ENCODE measurements around the gene RAB44. TPM values are rescaled to one million over a fixed set of nuclear protein-coding genes. Genes with fewer than 3 reads are reported as not detected.
A peak's percentile ranks its signal among the peaks of the same experiment; 100 is the strongest.

Gene RAB44
- total RNA-seq, 2 donors from 2014 or later, result 0.05 to 0.12 TPM

DNA sequence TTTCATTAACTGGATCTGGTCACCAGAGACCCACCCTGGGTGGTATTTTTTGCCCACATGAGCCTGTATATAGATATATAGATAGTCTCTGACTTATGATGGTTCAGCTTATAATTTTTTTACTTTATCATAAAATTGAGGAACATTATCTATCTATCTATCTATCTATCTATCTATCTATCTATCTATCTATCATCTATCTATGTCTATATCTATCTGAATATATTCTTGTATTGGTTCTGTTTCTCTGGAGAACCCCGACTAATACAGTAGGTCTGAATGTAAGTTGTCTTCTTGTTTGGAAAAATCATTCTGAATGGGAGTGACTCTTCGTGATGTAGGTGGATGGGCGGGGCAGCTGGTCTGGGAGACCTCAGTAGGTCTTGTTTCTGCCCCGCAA lies 32.4 kb upstream of the RAB44 start:
- intact Hi-C loops (cut with DNase I), result no loop called here
- ATAC-seq (no peak), DNase-seq (no peak)

DNA sequence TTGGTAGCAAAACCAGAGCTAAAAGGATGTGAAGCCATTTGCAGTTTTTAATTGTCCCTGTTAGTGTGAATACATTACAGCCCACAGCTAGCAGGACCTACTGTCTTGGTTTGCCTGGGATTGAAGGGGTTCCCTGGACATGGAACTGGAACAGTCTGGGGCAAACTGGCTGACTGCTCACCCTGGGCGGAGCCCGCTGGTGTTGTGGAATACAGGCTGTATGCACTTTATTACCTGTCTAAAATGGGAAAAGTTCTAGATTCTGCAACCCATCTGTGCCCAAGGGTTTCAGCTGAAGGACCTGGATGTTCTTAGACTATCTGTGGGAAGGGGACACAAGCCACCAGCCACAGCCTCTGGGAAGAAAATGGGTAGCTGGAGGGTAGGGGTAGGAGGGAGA lies 31.3 kb upstream of the RAB44 start:
- intact Hi-C loops (cut with DNase I), result no loop called here
- DNase-seq (no peak), ATAC-seq (no peak)

DNA sequence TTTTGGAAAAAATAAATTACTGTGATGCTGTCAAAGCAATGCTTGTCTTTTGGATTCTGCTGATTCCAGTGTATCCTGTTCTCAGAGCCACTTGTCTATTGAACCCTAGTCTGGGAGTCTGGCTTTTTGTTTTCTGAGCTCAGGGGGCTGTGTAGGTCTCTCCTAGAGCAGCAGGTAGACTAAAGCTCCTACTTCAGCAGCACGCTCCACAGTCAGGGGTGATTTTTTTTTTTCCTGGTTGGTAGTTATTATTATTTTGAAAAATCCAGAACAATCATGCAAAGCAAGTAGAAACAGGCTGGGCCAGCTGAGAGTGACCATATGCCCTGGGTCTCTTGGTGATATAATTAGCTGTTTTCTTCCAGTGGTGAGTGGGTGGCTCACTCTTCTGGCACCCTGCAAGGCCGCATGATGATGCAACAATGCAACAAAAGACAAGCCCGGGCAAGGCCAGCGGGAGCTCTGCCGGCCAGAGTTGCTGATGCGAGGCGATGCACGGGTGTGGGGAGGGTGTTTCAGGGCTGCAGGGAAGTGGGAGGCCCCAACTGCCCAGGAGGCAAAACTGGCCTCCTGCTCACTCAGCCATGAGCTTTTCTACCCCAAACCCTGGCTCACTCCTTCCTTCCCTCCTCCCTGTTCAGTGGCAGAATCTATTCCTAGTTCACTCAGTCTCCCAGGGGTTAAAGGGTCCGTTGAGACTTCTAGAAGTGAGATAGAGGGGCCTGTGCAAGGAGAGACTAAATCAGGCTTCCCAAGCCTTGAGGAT lies 30.6 kb upstream of the RAB44 start:
- DNase-seq, result peak; percentile 83
- intact Hi-C loops (cut with DNase I), result no loop called here

DNA sequence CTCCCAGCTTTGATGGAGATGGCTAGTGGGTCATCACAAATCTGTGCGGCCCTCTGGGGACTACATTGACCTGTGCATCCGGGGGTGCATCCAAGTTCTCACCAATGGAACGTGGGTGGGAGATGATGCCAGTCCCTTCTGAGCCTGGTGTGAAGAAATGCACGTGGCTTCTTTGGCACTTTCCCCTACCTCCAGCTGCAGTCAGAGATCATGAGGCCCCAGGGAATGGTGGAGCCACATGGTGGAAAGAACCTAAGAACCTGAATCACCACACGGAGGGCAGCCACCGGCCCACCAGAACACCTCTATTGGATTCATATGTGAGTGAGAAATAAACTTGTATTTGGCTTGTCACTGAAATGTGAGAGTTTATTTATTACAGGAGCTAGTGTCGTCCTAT lies 29.0 kb upstream of the RAB44 start:
- no peak for ATAC-seq
- no peak for DNase-seq
- intact Hi-C loops (cut with DNase I), result no loop called here

More for the DNA sequence above, 30.6 kb upstream of the RAB44 start:
- ATAC-seq, result peak; percentile 92 to 95

DNA sequence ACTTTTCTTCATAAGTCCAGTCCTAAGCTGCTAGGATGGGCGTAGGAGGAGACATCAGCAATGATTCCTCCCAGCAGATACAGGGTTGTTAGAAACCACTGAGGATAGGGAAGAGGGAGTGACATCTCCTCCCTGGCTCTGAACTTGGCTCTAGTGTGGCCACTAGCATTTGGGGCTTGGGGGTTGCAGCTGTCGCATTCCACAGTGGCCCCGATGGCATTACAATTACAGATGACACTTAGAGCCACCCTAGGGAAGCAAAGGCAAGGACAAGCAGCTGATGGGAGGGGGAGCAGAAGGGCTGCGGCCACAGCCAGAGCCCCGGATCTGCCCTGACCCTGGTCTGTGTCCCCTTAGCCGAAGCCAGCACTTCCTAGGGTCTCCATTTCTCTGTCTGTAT lies 28.6 kb upstream of the RAB44 start:
- ATAC-seq, result no peak
- DNase-seq, result no peak
- intact Hi-C loops (cut with DNase I), result no loop called here

DNA sequence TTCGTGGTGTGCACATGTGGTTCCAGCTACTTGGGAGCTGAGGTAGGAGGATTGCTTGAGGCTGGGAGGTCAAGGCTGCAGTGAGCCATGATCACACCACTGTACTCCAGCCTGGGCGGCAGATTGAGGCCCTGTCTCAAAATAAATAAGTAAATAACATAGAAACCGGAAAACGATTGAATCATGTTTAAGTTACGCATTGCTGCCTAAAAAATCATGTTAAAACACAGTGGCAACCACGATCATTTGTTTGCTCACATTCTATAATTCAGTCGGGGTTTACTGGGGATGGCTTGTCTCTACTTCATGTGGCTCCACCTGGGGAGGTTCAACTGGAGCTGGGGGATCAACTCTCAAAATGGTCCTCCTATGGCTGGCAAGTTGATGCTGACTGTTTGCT lies 27.4 kb upstream of the RAB44 start:
- DNase-seq, result no peak
- intact Hi-C loops (cut with DNase I), result no loop called here
- ATAC-seq, result no peak

DNA sequence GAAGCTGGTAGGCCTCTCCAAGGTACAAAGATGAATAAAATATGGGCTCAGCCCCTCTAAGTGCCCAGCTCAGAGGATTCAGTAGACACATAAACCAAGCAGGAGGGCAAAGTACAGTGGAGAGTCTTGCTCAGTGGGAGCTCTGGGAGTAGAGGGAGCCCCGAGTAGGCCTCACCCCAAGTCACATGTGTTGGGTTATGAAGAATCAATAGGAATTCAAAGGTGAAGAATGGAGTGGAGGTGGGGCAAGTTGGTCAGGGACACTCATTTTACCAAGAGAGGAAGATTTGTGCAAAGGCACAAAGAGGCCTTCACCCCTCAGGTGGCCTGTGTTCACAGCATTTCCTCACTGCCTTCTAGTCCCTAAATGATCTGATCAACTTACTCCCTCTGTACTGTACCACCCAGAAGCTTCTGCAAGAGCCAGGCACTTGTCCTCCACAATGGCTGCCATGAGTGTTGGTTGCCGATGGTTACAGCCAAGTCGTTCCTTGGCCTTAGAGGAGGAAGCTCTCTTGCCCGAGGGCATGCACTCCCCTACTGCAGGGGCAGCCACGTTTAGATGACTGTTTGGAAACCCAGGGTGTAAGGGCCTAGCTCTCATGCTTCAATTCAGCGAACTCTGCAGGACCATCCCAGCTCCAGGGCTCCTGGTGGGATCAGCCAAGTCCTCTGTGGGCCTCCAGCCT lies 25.8 kb upstream of the RAB44 start:
- ATAC-seq (no peak), DNase-seq (no peak)
- intact Hi-C loops (cut with DNase I), result no loop called here

DNA sequence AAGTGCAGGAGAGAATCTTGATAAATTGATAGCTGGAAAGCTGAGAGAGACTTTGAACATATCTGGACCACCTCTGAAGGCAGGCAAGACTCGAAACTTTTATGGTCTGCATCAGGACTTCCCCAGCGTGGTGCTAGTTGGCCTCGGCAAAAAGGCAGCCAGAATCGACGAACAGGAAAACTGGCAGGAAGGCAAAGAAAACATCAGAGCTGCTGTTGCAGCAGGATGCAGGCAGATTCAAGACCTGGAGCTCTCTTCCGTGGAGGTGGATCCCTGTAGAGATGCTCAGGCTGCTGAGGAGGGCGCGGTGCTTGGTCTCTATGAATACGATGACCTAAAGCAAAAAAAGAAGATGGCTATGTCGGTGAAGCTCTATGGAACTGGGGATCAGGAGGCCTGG lies 23.7 kb upstream of the RAB44 start:
- no peak for DNase-seq
- intact Hi-C loops (cut with DNase I), result no loop called here
- no peak for ATAC-seq

DNA sequence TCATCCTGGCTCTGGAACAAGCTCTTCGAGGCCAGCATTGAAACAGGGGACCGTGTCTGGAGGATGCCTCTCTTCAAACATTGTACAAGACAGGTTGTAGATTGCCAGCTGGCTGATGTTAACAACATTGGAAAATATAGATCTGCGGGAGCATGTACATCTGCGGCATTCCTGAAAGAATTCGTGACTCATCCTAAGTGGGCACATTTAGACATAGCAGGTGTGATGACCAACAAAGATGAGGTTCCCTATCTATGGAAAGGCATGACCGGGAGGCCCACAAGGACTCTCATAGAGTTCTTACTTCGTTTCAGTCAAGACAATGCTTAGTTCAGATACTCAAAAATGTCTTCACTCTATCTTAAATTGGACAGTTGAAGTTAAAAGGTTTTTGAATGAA lies 22.7 kb upstream of the RAB44 start:
- intact Hi-C loops (cut with DNase I), result no loop called here
- ATAC-seq (no peak), DNase-seq (no peak)

DNA sequence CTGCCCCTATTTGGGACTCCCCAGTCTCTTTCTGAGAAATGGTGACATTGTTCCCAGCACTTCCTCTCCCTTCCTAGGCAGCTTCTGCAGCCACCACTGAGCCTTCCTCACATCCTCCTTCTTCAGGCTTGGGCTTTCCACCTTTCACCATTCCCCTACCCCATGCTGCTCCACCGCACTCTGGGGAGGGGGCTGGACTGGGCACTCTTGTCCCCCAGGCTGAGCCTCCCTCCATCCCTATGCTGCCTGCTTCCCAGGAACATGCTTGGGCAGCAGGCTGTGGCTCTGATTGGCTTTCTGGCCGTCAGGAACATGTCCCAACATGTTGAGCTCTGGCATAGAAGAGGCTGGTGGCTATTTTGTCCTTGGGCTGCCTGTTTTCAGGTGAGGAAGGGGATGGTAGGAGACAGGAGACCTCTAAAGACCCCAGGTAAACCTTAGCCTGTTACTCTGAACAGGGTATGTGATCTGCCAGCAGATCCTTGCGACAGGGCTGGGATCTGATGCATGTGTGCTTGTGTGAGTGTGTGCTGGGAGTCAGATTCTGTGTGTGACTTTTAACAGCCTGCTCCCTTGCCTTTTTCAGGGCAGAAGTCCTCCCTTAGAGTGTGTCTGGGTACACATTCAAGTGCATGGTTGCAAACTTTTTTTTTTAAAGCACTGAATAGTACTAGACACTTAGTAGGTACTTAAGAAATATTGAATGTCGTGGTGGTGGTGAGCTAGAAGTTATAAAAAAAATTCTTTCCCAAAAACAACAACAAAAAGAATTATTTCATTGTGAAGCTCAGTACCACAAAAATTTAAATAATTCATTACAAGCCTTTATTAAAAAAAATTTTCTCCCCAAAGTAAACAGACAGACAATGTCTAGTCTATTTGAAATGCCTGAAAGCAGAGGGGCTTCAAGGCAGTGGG lies 21.2 kb upstream of the RAB44 start:
- intact Hi-C loops (cut with DNase I), result no loop called here
- DNase-seq, result no peak
- no peak for ATAC-seq

DNA sequence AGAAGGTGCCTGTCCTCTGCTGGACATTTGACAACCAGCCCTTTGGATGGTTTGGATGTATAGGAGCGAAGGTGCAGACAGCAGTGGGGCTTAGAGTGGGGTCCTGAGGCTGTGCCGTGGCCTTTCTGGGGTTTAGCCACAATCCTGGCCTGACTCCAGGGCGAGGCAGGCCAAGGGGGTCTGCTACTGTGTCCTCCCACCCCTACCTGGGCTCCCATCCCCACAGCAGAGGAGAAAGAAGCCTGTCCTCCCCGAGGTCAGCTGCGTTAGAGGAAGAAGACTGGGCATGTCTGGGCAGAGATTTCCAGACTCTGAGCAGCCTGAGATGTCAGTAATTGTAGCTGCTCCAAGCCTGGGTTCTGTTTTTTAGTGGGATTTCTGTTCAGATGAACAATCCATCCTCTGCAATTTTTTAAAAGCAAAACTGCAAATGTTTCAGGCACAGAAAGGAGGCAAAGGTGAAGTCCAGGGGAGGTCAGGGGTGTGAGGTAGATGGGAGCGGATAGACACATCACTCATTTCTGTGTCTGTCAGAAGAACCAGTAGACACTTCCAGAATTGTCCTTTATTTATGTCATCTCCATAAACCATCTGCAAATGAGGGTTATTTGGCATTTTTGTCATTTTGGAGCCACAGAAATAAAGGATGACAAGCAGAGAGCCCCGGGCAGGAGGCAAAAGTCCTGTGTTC lies 20.4 kb upstream of the RAB44 start:
- intact Hi-C loops (cut with DNase I), result no loop called here
- no peak for ATAC-seq
- no peak for DNase-seq

DNA sequence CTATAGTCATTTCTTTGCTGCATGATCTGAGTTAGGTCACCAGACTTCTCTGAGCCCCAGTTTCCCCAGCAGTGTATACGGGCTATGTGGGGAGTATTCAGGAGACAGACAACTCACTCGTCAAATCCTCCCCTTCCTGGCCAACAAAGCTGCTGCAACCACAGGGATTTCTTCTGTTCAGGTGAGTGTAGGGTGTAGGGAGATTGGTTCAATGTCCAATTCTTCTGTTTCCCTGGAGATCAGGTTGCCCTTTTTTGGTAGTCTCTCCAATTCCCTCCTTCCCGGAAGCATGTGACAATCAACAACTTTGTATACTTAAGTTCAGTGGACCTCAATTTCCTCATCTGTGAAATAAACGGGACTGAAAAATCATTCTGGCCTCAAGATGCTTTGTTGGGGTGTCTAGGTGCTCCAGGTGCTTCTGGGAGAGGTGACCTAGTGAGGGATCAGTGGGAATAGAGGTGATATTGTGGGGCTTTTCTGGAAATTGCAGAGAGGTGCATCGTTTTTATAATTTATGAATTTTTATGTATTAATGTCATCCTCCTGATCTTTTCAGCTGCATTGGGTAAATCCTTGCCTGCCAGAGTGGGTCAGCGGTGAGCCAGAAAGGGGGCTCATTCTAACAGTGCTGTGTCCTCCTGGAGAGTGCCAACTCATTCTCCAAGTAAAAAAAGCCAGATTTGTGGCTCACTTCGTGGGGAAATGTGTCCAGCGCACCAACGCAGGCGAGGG lies 19.7 kb upstream of the RAB44 start:
- ATAC-seq (no peak), DNase-seq (no peak)
- intact Hi-C loops (cut with DNase I), result no loop called here

DNA sequence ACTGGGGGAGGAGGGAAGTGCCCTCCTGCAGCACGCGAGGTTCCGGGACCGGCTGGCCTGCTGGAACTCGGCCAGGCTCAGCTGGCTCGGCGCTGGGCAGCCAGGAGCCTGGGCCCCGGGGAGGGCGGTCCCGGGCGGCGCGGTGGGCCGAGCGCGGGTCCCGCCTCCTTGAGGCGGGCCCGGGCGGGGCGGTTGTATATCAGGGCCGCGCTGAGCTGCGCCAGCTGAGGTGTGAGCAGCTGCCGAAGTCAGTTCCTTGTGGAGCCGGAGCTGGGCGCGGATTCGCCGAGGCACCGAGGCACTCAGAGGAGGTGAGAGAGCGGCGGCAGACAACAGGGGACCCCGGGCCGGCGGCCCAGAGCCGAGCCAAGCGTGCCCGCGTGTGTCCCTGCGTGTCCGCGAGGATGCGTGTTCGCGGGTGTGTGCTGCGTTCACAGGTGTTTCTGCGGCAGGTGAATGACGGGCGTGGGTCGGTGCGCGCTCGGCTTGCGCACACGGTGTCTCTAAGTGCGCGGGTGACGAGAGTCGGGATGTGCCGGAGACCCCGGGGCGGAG lies 19.1 kb upstream of the RAB44 start, which contains the start of gene CDKN1A:
Gene CDKN1A (plus strand): TSS at position 227 of the 555 bp plus-strand sequence. CDS start 5,388 bp downstream, outside the sequence.
- ATAC-seq (peak; percentile 83 to 87), DNase-seq (peak; percentile 94)
- intact Hi-C loops (cut with DNase I), result no loop called here

DNA sequence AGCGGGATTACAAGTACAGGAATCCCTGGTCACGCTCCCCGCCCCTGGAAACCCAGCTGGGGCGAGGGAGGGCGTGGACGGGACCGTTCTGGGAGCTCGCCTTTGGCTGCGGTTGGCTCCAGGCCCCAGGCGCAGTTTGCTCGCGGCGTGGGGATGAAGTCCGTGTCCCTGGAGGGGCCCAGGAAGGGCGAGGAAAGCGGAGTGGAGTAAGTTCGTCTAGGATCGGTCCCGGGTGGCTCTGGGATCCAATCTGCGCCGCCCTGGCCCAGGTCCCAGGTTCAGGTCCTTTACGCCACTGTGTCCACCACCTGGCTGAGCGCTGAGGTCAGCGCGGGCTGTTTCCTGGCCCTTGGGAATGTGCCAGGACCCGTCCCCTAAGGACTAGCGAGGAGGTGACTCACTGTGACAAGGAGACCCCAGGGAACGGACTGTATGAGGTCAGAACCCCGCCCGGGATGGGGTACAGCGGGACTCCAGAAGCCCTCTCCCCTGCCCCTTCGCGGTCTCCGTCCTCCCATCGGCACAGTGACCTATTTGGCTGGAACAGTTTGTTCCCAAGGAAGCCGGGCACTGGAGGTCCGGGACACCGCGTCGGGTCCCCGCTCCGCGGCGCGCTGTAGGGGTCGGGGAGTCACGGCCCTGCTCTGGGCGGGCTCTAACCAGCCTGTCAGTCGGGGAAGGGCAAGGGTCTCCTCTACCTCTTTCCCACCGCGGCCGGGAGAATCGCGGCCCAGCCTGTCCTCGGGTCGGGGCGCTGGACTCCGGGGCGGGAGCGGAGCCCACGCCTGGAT lies 18.4 kb upstream of the RAB44 start:
- intact Hi-C loops (cut with DNase I), result no loop called here
- DNase-seq (peak; percentile 85), ATAC-seq (peak; percentile 32 to 43)

DNA sequence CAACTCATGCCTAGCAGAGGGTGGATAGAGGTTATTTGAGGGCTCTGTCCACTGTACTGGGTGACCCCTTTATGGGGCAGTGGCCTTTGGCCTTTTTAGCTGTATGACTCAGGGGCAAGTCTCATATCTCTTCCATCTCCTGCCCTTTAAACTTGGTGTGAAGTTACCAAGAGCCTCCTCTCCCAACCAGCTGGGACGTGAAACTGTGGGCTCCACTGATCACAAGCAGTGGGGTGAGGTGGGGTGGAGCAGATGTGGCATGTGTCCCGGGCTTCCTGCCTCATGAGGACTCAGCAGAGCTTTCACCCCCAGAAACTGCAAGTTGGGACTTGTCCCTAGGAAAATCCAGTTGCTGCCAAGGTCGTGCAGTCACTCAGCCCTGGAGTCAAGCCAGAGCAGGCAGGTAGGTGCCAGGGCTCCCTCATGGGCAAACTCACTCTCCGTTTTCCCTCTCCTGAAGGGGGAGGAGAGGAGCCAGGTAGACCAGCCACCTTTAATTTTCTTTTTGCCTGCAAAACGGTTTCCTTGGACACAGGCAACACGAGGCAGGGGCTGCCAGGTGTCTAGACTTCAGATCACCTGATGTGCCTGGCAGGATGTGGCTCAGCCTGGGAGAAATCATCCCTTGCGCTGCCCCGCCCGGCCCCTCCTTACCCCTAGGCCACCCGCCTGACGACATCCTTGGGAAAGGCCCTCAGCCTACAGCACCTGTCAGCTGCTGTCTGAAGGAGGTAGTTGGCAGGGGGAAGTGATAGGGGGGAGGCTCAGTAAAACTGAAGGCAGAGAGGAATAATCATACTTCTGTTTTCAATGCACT lies 15.1 kb upstream of the RAB44 start:
- intact Hi-C loops (cut with DNase I), result loop anchor here (5.0 to 10.0 kb wide), 3 partner anchors 60 to 258 kb away; no protein-coding TSS in a partner anchor
- no peak for ATAC-seq
- DNase-seq, result peak; percentile 42

DNA sequence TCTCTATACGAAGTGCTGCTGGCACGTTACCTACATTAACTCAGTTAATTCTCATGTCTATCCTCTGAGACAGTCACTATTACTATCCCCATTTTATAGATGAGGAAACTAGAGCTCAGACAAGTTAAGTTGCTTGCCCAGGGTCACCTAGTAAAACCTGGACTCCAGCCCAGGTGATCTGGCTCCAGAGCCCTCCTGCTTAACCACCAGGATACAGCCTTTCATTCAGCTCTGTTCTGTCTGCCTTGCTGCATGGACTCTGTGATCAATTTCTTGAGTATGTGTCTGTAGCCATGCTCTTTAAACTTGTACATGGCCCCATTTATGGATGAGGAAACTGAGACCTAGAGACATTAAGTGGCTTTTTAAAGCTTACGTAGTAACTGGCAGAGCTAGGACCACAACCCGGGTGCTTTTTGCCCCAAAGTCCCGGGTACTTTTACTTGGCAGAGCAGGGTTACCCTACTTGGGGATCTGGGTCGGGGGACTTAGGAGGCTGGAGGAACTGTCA lies 14.4 kb upstream of the RAB44 start:
- intact Hi-C loops (cut with DNase I), result loop anchor here (5.0 to 10.0 kb wide), 3 partner anchors 61 to 258 kb away; no protein-coding TSS in a partner anchor
- DNase-seq (no peak), ATAC-seq (no peak)
